BE2C (cell line): ENCODE data around the gene NEUROG2.
"Not testable (repeated sequence)": the region's sequence is repeated elsewhere in the genome, so short reads cannot be mapped to it uniquely, and the experiment has no call there.

Source experiments
- DNase-seq: peaks from one replicate; pipeline ENCODE4 v3.0.0-alpha.2; 2020
- H3K27me3 ChIP-seq: fragments of 250-450 bp; sonication (Bioruptor Pico); 2 replicates; pipeline ENCODE4 v1.5.1; 2020; ENCODE audit warnings: mild to moderate bottlenecking
- H3K36me3 ChIP-seq: fragments of 250-450 bp; sonication (Bioruptor Pico); 2 replicates; pipeline ENCODE4 v1.5.1; 2020; ENCODE audit warnings: mild to moderate bottlenecking
- H3K4me1 ChIP-seq: fragments of 250-450 bp; sonication (Bioruptor Pico); 2 replicates; pipeline ENCODE4 v1.5.1; 2020
- H3K4me3 ChIP-seq: 2 replicates; pipeline ENCODE4 v1.5.1; 2011; ENCODE audit warnings: low read depth, low read length
- H3K9me3 ChIP-seq: fragments of 250-450 bp; sonication (Bioruptor Pico); 2 replicates; pipeline ENCODE4 v1.5.1; 2020
- CTCF ChIP-seq: IDR thresholded peaks from 2 replicates; pipeline ENCODE4 v1.5.1; 2012; ENCODE audit warnings: mild to moderate bottlenecking, low read depth, low read length

Gene NEUROG2

GRCh38 chr4:112510291-112511092, 5.5 kb downstream of the NEUROG2 start:
- no peaks in the 10 kb centered on the region for H3K9me3 ChIP-seq
- DNase-seq = no peak
- peaks cover 97% of the 10 kb centered on the region for H3K27me3 ChIP-seq
- no peaks in the 10 kb centered on the region; the same call in 1 of the 2 replicates for H3K4me1 ChIP-seq
- no peaks in the 10 kb centered on the region for H3K36me3 ChIP-seq
- H3K4me3 ChIP-seq = no peak overlapping the region
- TF ChIP-seq CTCF = no peak

GRCh38 chr4:112509243-112510141, 6.5 kb downstream of the NEUROG2 start:
- Histone ChIP-seq H3K36me3 (no peaks in the 10 kb centered on the region), H3K4me3 (no peak overlapping the region), H3K4me1 (no peaks in the 10 kb centered on the region; the same call in 1 of the 2 replicates), H3K27me3 (peaks cover 97% of the 10 kb centered on the region), H3K9me3 (no peaks in the 10 kb centered on the region)
- DNase-seq = no peak
- no peak for TF ChIP-seq CTCF

- H3K4me1 ChIP-seq = no peaks in the 10 kb centered on the region
- TF ChIP-seq CTCF = no peak
- H3K4me3 ChIP-seq = no peak overlapping the region
- no peaks in the 10 kb centered on the region for H3K9me3 ChIP-seq
- no peaks in the 10 kb centered on the region for H3K36me3 ChIP-seq
- H3K27me3 ChIP-seq = peaks cover 97% of the 10 kb centered on the region
- DNase-seq = no peak
Measured at GRCh38 chr4:112508356-112508755, 7.6 kb downstream of the NEUROG2 start.

DNA sequence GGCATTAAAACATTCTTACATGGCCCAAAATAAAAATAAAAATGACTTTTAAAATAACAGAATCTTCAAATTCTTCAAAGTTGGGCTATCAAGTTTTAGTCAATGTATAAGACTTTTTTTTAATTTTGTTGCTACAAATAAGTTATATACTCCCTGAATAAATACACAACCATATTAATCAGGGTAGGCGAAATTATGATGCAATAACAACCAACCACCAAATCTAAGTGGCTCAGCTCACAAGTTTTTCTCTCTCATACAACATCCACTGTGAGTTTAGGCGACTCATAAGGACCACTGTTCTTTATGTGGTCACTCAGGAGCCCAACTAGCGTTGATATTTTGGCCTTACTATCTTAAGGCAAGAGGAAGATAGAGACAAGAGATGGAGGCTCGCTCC, 11.2 kb downstream of the NEUROG2 start:
- H3K9me3 ChIP-seq = no peaks in the 10 kb centered on the region
- peaks cover 85% of the 10 kb centered on the region for H3K27me3 ChIP-seq
- no peak for TF ChIP-seq CTCF
- H3K36me3 ChIP-seq = no peaks in the 10 kb centered on the region
- no peaks in the 10 kb centered on the region for H3K4me1 ChIP-seq
- H3K4me3 ChIP-seq = no peak overlapping the region
- no peak for DNase-seq

DNA sequence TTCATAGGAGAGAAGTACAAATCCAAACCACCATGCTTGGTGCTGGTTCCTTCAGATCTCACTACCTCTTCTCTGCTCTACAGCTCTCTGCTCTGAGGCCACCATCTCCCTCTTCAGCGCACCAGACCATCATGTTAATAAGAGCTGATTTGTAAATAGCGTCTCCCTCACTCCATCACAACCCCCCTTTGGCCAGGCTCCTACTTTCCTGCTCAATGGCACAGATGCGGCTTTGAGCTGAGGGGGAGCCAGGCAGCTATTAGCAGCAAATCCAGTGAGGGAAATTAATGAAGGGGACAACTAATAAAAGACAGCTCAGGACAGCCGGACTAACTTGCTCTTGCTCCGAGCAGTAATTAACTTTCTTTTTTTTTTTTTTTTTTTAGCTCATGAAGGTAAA, 13.1 kb downstream of the NEUROG2 start:
- H3K27me3 ChIP-seq = peaks cover 69% of the 10 kb centered on the region
- DNase-seq = no peak
- no peaks in the 10 kb centered on the region for H3K36me3 ChIP-seq
- H3K4me1 ChIP-seq = no peaks in the 10 kb centered on the region
- TF ChIP-seq CTCF = no peak
- no peak overlapping the region for H3K4me3 ChIP-seq
- H3K9me3 ChIP-seq = no peaks in the 10 kb centered on the region

GRCh38 chr4:112492321-112492720, 23.7 kb downstream of the NEUROG2 start:
- no peaks in the 10 kb centered on the region for H3K36me3 ChIP-seq
- no peak for DNase-seq
- H3K4me3 ChIP-seq = no peak overlapping the region
- H3K9me3 ChIP-seq = no peaks in the 10 kb centered on the region
- H3K27me3 ChIP-seq = peaks cover 5% of the 10 kb centered on the region
- no peak for TF ChIP-seq CTCF
- H3K4me1 ChIP-seq = no peaks in the 10 kb centered on the region

GRCh38 chr4:112490808-112491207, 25.2 kb downstream of the NEUROG2 start:
- H3K36me3 ChIP-seq, H3K4me3 ChIP-seq: not testable (repeated sequence)

More at GRCh38 chr4:112490808-112491207, 25.2 kb downstream of the NEUROG2 start:
- not testable (repeated sequence) for H3K27me3 ChIP-seq, H3K4me1 ChIP-seq, DNase-seq, H3K9me3 ChIP-seq
